Tongue (tissue), 2 donors: ENCODE data around the gene EIF4E3. TPM values are rescaled to one million over a fixed set of nuclear protein-coding genes. Genes with fewer than 3 reads are reported as not detected.

Experiments
- DNase-seq: peaks from one replicate; pipeline ENCODE4 v3.0.0-alpha.2; 2015
- total RNA-seq: library from RNA; depleted of rRNA; stranded (reverse); fragments of >200 nt; gene quantifications from one replicate; pipeline ENCODE4 v1.2.3, GENCODE V29; 2014

The EIF4E3 gene
- total RNA-seq, 1 donor from 2014 or later, result 15.3 TPM

- DNase-seq, result no peak
Observed at GRCh38 chr3:71647751-71648150, 77.5 kb downstream of the EIF4E3 start.

- no peak for DNase-seq
Observed at GRCh38 chr3:71646971-71647370, 78.2 kb downstream of the EIF4E3 start.

DNA sequence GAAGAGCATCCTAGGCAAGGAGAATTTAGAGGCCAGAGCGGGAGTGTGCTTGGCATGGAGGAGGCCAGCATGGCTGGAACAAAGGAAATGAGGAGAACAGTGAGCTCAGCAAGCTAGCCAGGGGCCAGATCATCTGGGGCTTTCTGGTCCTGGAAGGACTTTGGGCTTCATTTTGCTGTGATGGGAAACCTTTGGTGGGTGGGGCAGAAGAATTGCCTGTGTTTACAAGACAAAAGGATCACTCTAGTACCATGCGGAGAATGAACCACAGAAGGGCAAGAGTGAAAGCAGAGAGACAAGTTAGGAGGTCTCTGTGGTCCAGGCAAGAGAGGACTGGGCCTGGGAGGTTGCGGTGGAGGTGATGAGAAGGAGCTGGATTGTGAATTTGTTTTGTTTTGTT, 80.1 kb downstream of the EIF4E3 start:
- DNase-seq, result no peak

DNA sequence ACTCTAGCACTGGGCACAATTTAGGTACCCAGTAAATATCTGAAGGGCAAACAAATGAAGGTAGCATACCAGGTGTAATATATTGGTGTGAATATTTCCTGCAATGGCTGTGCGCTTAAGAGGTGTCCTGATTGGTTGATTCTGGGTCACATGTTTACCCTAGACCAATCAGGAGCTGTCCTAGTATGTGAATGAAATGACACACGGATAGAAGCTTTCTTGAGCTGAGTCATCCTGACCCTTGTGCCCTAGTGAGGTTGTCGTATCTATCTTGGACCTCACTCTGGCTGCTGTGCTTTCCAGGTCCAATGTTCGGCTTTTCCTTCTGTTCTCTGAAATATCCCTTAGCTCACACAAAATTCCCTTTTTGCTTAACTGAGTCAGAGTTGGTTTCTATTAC, 83.5 kb downstream of the EIF4E3 start:
- DNase-seq, result no peak

DNA sequence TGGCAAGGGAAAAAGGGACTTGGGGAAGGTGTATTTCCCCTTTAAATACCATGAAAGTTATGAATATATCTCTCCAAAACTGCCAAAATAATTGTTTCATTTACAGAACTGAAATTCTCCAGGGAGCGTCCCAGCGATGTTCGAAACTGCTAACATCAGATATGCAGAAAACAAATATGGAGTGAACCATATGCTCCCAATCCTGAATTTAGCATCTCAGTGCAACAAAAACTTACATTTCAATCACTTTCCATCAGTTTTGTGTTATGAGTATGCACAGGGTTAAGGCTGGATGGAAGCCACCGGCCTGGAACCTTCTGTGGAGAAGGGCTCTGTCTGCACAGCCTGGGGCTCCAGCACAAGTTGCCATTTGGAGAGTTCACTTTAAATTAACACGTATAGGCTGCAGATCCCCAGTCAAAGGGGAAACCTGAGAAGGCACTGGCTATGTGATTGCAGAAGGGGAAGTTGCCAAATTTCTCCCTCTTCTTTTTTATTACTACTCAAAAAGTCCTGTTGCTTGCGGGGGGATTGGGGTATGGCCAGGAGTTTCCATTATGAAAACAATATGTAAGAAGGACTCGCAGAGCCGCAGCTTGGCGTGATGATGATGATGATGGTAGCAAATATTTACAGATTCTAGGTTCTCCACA, 84.7 kb downstream of the EIF4E3 start:
- peak; percentile 11 for DNase-seq

- no peak for DNase-seq
Observed at GRCh38 chr3:71636482-71636881, 88.7 kb downstream of the EIF4E3 start.

DNA sequence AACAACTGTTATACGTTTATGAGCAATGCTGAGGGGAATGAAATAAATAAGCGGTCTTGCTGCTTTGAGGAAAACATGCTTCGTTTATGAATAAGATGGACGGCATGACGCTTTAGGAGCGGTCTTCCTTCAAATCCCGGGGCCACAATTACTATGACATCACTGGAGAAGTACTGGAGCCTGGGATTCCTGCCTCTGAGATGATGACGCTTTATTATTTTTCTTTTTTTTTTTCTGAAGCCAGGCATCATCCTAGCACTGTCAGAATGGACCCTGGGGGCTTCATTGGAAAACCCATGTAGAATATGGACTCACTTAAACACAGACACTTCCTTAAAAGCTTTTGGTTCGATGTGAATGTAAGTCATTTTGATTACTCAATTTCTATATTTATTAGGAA, 89.2 kb downstream of the EIF4E3 start:
- DNase-seq, result no peak

DNA sequence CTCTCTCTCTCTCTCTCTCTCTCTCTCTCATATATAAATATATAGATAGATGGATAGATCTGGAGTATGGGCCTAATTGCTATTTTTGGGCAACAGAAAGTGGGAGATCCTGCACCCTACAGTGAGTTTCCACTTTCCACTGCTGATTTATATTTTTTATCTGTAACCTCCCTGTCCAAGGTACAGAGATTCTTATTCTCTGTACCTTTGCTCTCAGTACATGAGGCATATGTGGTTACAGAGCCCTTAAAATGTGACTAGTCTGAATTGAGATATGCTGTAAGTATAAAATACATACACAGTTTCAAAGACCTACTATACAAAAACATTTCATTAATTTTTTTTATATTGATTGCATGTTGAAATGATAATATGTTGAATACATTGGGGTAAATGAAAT, 90.5 kb downstream of the EIF4E3 start:
- DNase-seq, result no peak

GRCh38 chr3:71629711-71630110, 95.5 kb downstream of the EIF4E3 start:
- no peak for DNase-seq

DNA sequence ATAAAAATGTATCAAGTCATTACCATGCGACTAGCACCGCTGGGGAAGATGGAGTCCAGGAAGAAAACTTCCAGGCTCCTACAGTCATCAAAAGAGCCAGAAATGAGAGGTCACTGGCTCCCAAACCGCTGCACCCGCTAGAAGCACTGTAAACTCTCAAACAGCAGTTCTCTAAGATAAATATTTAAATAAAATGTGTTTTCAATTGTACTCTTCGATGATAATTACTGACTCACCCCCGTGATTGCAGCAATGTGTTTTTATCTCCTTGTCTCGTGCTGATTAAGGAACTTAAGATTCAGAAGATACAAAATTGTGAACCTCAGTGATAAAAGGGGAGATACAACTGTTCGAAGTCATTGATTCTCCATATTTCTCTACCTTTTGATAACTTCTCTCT, 95.9 kb downstream of the EIF4E3 start:
- peak; percentile 17 for DNase-seq

- DNase-seq, result no peak
Observed at GRCh38 chr3:71628522-71628921, 96.7 kb downstream of the EIF4E3 start.

DNA sequence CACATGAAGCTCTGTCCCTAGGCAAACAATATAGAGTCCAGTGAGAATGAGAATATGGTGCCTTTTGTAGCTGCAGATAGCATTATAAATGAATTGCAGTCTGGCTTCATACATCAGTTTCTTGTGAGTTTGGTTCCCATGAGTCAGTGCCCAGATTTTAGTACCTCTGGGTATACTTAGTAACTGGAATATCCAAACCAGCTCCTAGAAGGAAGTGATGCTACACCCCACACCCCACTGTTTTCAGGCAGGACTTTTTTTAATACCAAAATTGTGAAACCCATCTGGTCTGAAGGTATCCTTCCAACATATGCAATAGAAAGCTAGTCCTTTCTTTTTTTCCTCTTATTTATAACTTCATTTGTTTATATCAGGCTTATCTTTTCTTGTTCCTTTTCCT, 99.5 kb downstream of the EIF4E3 start:
- DNase-seq, result no peak

Other genes with a start within 250 kb of the EIF4E3 start
- 66.4 TPM for gene FOXP1, start 141.7 kb downstream of the EIF4E3 start, total RNA-seq
- 5.1 TPM for gene GPR27, start 28.5 kb upstream of the EIF4E3 start, total RNA-seq
- gene PROK2, start 59.7 kb upstream of the EIF4E3 start, total RNA-seq, result 0.31 TPM